Astrocyte (in vitro differentiated cells and primary cell): Measurements from ENCODE around the gene MAST2. TPM values are rescaled to one million over a fixed set of nuclear protein-coding genes. Genes with fewer than 3 reads are reported as not detected.

Experiments used
- DNase-seq: peaks from one replicate; pipeline ENCODE4 v3.0.0-alpha.2; 2010; ENCODE audit warnings: low read depth
- FAIRE-seq: peaks from 2 replicates; lab custom pipeline; 2011; peaks lifted over from hg19 to GRCh38; lab: Jason Lieb, UNC
- H2AFZ ChIP-seq: 2 replicates; pipeline ENCODE4 v1.6.0; 2012; ENCODE audit warnings: low read depth, low read length, inconsistent platforms
- H3K27ac ChIP-seq: 2 replicates; pipeline ENCODE4 v1.5.1; 2011; ENCODE audit warnings: low read depth, low read length, inconsistent platforms
- H3K27me3 ChIP-seq: 2 replicates; pipeline ENCODE4 v1.6.0; 2011; ENCODE audit warnings: low read length, inconsistent platforms; ENCODE audit not compliant: insufficient read depth
- H3K36me3 ChIP-seq: 2 replicates; pipeline ENCODE4 v1.5.1; 2011; ENCODE audit warnings: low read length, inconsistent platforms; ENCODE audit not compliant: insufficient read depth
- H3K4me1 ChIP-seq: 2 replicates; pipeline ENCODE4 v1.5.1; 2011; ENCODE audit warnings: low read length, inconsistent platforms; ENCODE audit not compliant: insufficient read depth
- H3K4me2 ChIP-seq: 2 replicates; pipeline ENCODE4 v1.6.0; 2012; ENCODE audit warnings: low read length, inconsistent platforms
- H3K4me3 ChIP-seq: 2 replicates; pipeline ENCODE4 v1.5.1; 2011; ENCODE audit warnings: low read depth, mild to moderate bottlenecking, low read length, inconsistent platforms; ENCODE audit not compliant: insufficient read depth
- H3K79me2 ChIP-seq: 2 replicates; pipeline ENCODE4 v1.6.0; 2012; ENCODE audit warnings: mild to moderate bottlenecking, low read length, inconsistent platforms; ENCODE audit not compliant: insufficient read depth
- H3K9ac ChIP-seq: 2 replicates; pipeline ENCODE4 v1.6.0; 2012; ENCODE audit warnings: mild to moderate bottlenecking, low read length, inconsistent platforms
- H3K9me3 ChIP-seq: 2 replicates; pipeline ENCODE4 v1.5.1; 2012; ENCODE audit warnings: low read depth, mild to moderate bottlenecking, low read length, inconsistent platforms; ENCODE audit not compliant: insufficient read depth
- H4K20me1 ChIP-seq: 2 replicates; pipeline ENCODE4 v1.6.0; 2012; ENCODE audit warnings: low read length, inconsistent platforms; ENCODE audit not compliant: insufficient read depth
- H3K27ac Mint-ChIP-seq: one replicate; pipeline ENCODE4 v1.8.0; 2021; ENCODE audit warnings: mild to moderate bottlenecking, mixed read lengths; ENCODE audit not compliant: unreplicated experiment
- H3K27me3 Mint-ChIP-seq: one replicate; pipeline ENCODE4 v1.8.0; 2021; ENCODE audit warnings: low read depth, mixed read lengths; ENCODE audit not compliant: unreplicated experiment
- H3K36me3 Mint-ChIP-seq: one replicate; pipeline ENCODE4 v1.8.0; 2021; ENCODE audit warnings: low read depth, mixed read lengths; ENCODE audit not compliant: unreplicated experiment
- H3K4me1 Mint-ChIP-seq: one replicate; pipeline ENCODE4 v1.8.0; 2021; ENCODE audit warnings: low read depth, mixed read lengths; ENCODE audit not compliant: unreplicated experiment
- H3K4me3 Mint-ChIP-seq: one replicate; pipeline ENCODE4 v1.8.0; 2021; ENCODE audit warnings: mild to moderate bottlenecking, moderate library complexity, mixed read lengths; ENCODE audit not compliant: unreplicated experiment
- H3K9me3 Mint-ChIP-seq: one replicate; pipeline ENCODE4 v1.8.0; 2021; ENCODE audit warnings: mild to moderate bottlenecking, mixed read lengths; ENCODE audit not compliant: unreplicated experiment
- EZH2 ChIP-seq: IDR thresholded peaks from 2 replicates; pipeline ENCODE4 v1.6.1; 2012; ENCODE audit warnings: mild to moderate bottlenecking, low read length, inconsistent platforms; ENCODE audit not compliant: insufficient read depth
- total RNA-seq: library from RNA; stranded (reverse); gene quantifications from 2 replicates; pipeline ENCODE4 v1.2.1, GENCODE V29; 2021
- TF ChIP-seq, protein P1 (sequence below): IDR thresholded peaks from 2 replicates; pipeline ENCODE4 v1.5.1; 2011; ENCODE audit warnings: low read depth, mild to moderate bottlenecking, inconsistent platforms, low read length, moderate library complexity; ENCODE audit not compliant: insufficient read depth

Gene MAST2
- total RNA-seq, 1 donor from 2014 or later, result 41.0 TPM

DNA sequence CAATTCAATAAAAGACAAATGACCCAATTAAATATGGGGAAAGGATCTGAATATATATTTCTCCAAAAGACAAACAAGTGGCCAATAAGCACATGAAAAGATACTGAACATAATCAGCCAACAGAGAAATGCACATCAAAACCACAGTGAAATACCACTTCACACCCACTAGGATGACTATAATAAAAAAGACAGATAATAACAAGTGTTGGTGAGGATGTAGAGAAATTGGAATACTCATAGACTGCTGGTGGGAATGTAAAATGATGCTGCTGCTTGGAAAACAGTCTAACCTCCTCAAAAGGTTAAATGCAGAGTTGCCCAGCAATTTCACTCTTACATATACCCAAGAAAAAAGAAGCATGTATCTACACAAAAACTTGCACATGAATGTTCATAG is 280.2 kb downstream of the MAST2 start:
- H3K4me1 ChIP-seq, result peaks cover 14% of the 10 kb centered on the region
- H3K4me3 Mint-ChIP-seq, result no peak overlapping the region
- TF ChIP-seq EZH2, result no peak
- TF ChIP-seq, protein P1, sequence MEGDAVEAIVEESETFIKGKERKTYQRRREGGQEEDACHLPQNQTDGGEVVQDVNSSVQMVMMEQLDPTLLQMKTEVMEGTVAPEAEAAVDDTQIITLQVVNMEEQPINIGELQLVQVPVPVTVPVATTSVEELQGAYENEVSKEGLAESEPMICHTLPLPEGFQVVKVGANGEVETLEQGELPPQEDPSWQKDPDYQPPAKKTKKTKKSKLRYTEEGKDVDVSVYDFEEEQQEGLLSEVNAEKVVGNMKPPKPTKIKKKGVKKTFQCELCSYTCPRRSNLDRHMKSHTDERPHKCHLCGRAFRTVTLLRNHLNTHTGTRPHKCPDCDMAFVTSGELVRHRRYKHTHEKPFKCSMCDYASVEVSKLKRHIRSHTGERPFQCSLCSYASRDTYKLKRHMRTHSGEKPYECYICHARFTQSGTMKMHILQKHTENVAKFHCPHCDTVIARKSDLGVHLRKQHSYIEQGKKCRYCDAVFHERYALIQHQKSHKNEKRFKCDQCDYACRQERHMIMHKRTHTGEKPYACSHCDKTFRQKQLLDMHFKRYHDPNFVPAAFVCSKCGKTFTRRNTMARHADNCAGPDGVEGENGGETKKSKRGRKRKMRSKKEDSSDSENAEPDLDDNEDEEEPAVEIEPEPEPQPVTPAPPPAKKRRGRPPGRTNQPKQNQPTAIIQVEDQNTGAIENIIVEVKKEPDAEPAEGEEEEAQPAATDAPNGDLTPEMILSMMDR, result no peak
- FAIRE-seq (no peak), DNase-seq (no peak)
- no peak overlapping the region for H3K9ac ChIP-seq
- H3K27ac ChIP-seq, result no peak overlapping the region
- no peaks in the 10 kb centered on the region for H3K9me3 Mint-ChIP-seq
- peaks cover 29% of the 10 kb centered on the region for H3K4me1 Mint-ChIP-seq
- peaks cover 47% of the 10 kb centered on the region for H3K79me2 ChIP-seq
- H3K9me3 ChIP-seq, result no peaks in the 10 kb centered on the region
- no peak overlapping the region for H2AFZ ChIP-seq
- H3K27me3 Mint-ChIP-seq, result no peaks in the 10 kb centered on the region
- no peak overlapping the region for H3K4me3 ChIP-seq
- no peaks in the 10 kb centered on the region for H3K27me3 ChIP-seq
- no peak overlapping the region for H3K27ac Mint-ChIP-seq
- peaks cover 40% of the 10 kb centered on the region for H4K20me1 ChIP-seq
- no peak overlapping the region for H3K4me2 ChIP-seq
- no peaks in the 10 kb centered on the region for H3K36me3 ChIP-seq
- no peaks in the 10 kb centered on the region for H3K36me3 Mint-ChIP-seq

DNA sequence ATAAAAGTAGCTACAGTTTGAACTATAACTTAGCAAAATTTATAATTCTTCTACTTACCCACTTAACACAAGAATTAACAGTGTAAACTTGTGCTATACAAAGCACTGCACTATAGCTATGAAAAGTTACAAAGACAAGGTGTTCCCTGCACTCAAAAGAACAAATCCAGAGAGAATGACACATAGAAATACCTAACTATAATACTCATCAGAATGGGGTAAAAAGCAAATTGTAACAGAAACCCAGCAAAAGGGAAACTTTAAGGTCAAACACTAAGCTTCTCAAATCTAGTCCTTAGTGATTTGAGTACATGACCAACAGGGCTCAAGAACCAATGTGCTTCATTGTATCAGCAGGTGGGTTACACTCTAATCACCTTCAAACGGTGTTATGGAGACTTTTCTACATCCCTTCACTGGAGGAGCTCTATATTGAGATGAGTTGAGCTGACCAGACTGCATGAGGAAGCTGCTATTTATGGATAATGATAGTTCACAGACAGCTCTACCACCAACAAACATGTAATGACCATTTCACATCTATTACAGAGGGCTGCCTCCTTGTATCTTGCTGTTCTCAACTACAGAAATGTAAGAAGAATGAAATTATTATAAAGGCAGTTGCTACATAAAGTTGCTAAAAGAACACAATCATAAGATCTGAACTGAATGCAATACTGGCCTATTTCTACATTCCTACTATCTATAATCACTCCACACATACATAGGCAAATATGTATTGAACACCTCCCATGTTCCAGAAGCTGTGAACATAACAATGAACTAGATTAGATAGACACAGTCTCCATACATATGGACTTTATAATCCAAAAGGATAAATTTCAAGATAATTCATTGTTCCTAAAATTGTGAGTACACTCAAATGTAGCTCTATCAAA is 281.4 kb downstream of the MAST2 start:
- FAIRE-seq, result no peak
- Histone ChIP-seq H4K20me1 (peaks cover 45% of the 10 kb centered on the region), H3K36me3 (no peaks in the 10 kb centered on the region), H3K9ac (no peak overlapping the region), H3K4me2 (peak overlapping the region; percentile 56), H2AFZ (no peak overlapping the region), H3K9me3 (no peaks in the 10 kb centered on the region), H3K4me3 (no peak overlapping the region), H3K4me1 (peaks cover 14% of the 10 kb centered on the region), H3K27ac (peak overlapping the region; percentile 53), H3K27me3 (no peaks in the 10 kb centered on the region), H3K79me2 (peaks cover 56% of the 10 kb centered on the region)
- H3K4me1 Mint-ChIP-seq, result peaks cover 29% of the 10 kb centered on the region
- peak overlapping the region; percentile 22 for H3K27ac Mint-ChIP-seq
- H3K9me3 Mint-ChIP-seq, result no peaks in the 10 kb centered on the region
- H3K4me3 Mint-ChIP-seq, result peak overlapping the region; percentile 9
- TF ChIP-seq EZH2, result no peak
- TF ChIP-seq, protein P1, result no peak
- no peaks in the 10 kb centered on the region for H3K27me3 Mint-ChIP-seq
- peak; percentile 44 for DNase-seq
- H3K36me3 Mint-ChIP-seq, result peaks cover 3% of the 10 kb centered on the region

Other genes starting within 250 kb of the MAST2 start
- gene NASP, start 219.6 kb upstream of the MAST2 start, total RNA-seq, result 46.2 and 55.9 TPM in 2 replicates
- gene CCDC17, start 179.6 kb upstream of the MAST2 start, total RNA-seq, result 2.4 and 3.8 TPM in 2 replicates
- gene GPBP1L1, start 117.1 kb upstream of the MAST2 start, total RNA-seq, result 116 TPM in 2 replicates
- gene TMEM69, start 115.4 kb upstream of the MAST2 start, total RNA-seq, result 23.3 and 26.2 TPM in 2 replicates
- gene IPP, start 53.0 kb upstream of the MAST2 start, total RNA-seq, result 13.3 and 18.2 TPM in 2 replicates